SK-N-SH (cell line): ENCODE measurements around the gene AFF3.

Source experiments
- CTCF ChIP-seq: fragments of 200-600 bp; sonication (generic); IDR thresholded peaks from 2 replicates; pipeline ENCODE4 v1.6.1; 2017; ENCODE audit warnings: antibody characterized with exemption, mild to moderate bottlenecking, moderate library complexity
- EZH2phosphoT487 ChIP-seq: fragments of 200-600 bp; sonication (generic); IDR thresholded peaks from 2 replicates; pipeline ENCODE4 v1.6.1; 2017; ENCODE audit warnings: low read depth, mixed run types, mild to moderate bottlenecking, antibody characterized with exemption, moderate library complexity, borderline replicate concordance
- GABPA ChIP-seq: IDR thresholded peaks from 2 replicates; pipeline ENCODE4 v1.4.0; 2012; ENCODE audit warnings: low read depth, mild to moderate bottlenecking
- GATA2 ChIP-seq: sonication (generic); formaldehyde crosslinking; IDR thresholded peaks from 2 replicates; pipeline ENCODE4 v1.5.0; 2020; ENCODE audit warnings: mild to moderate bottlenecking, missing genetic modification reagents
- JUND ChIP-seq: IDR thresholded peaks from 2 replicates; pipeline ENCODE4 v1.4.0; 2012
- MAX ChIP-seq: IDR thresholded peaks from 2 replicates; pipeline ENCODE4 v1.4.0; 2012; ENCODE audit warnings: low read depth
- RAD21 ChIP-seq: IDR thresholded peaks from 2 replicates; pipeline ENCODE4 v1.6.1; 2012; ENCODE audit warnings: mild to moderate bottlenecking, low read length
- SMC3 ChIP-seq: IDR thresholded peaks from 2 replicates; pipeline ENCODE4 v1.6.1; 2012; ENCODE audit warnings: low read depth, low read length, improper control_type of control experiment
- TAF1 ChIP-seq: IDR thresholded peaks from 2 replicates; pipeline ENCODE4 v1.6.1; 2012; ENCODE audit warnings: low read depth, mild to moderate bottlenecking, low read length, moderate library complexity, borderline replicate concordance
- USF2 ChIP-seq: fragments of 150-350 bp; IDR thresholded peaks from 2 replicates; pipeline ENCODE4 v1.6.1; 2017; ENCODE audit warnings: antibody characterized with exemption, low read length, low read depth, borderline replicate concordance
- ZBTB33 ChIP-seq: IDR thresholded peaks from 2 replicates; pipeline ENCODE4 v1.4.0; 2012; ENCODE audit warnings: low read depth, borderline replicate concordance

- TF ChIP-seq CTCF: no peak
- no peak for TF ChIP-seq GATA2 (CRISPR knock-in tag)
- no peak for TF ChIP-seq TAF1
- no peak for TF ChIP-seq MAX
- TF ChIP-seq USF2: no peak
- no peak for TF ChIP-seq RAD21
- TF ChIP-seq SMC3: no peak
- no peak for TF ChIP-seq EZH2phosphoT487
- no peak for TF ChIP-seq JUND
- no peak for TF ChIP-seq ZBTB33
- no peak for TF ChIP-seq GABPA
Observed at GRCh38 chr2:100186126-100186525, 43.7 kb upstream of the AFF3 start.
